Ovary (tissue), 9 donors: Measurements from ENCODE around the gene ZNF341. TPM values are rescaled to one million over a fixed set of nuclear protein-coding genes. Genes with fewer than 3 reads are reported as not detected.

Source experiments
- DNase-seq, 5 donors: peaks; one replicate each; pipeline ENCODE4 v3.0.0-alpha.2; 2019 to 2020
- H3K27ac ChIP-seq, 2 donors: fragments of 200-600 bp; one replicate each; pipeline versions ENCODE4 v1.5.1 to v1.8.0; 2019 to 2022
- H3K27me3 ChIP-seq: fragments of 200-600 bp; one replicate; pipeline ENCODE4 v1.8.0; 2022
- H3K36me3 ChIP-seq: fragments of 200-600 bp; sonication (generic); one replicate; pipeline ENCODE4 v1.5.1; 2019
- H3K4me1 ChIP-seq: one replicate; pipeline ENCODE4 v1.8.1; 2013; ENCODE audit warnings: mild to moderate bottlenecking, moderate library complexity; ENCODE audit not compliant: insufficient read depth
- H3K4me3 ChIP-seq: fragments of 200-600 bp; sonication (generic); one replicate; pipeline ENCODE4 v1.5.1; 2017
- H3K9me3 ChIP-seq, 2 donors: fragments of 200-600 bp in 1 of 2; sonication (generic) in 1 of 2; one replicate each; pipeline versions ENCODE4 v1.5.1 to v1.8.1; 2013 to 2019; ENCODE audit warnings: mild to moderate bottlenecking in 1 of 2, moderate library complexity in 1 of 2
- CTCF ChIP-seq, 3 donors: fragments of 450-650 bp in 2 of 3; fragments of 200-600 bp in 1 of 3; IDR thresholded peaks; one replicate each; pipeline versions ENCODE4 v1.5.1 to v1.8.0; 2016 to 2022; ENCODE audit warnings: antibody characterized with exemption in 3 of 3, mild to moderate bottlenecking in 1 of 3
- EP300 ChIP-seq: sonication (generic); formaldehyde crosslinking; IDR thresholded peaks from one replicate; pipeline ENCODE4 v1.6.1; 2017; ENCODE audit warnings: antibody characterized with exemption
- POLR2A ChIP-seq: fragments of 450-650 bp; IDR thresholded peaks from one replicate; pipeline ENCODE4 v1.6.1; 2017; ENCODE audit warnings: antibody characterized with exemption, mild to moderate bottlenecking, moderate library complexity
- WGBS, 3 donors: extraction: QIAGEN DNeasy Blood & Tissue Kit in 1 of 3; methylation state at CpG; one replicate each; pipeline versions ENCODE4 v1.1.5 to v1.1.7; 2013 to 2017; 5-methylcytosine and 5-hydroxymethylcytosine counted together
- intact Hi-C, 4 donors: fragments of 100-400 bp; cut with DNase I; formaldehyde crosslinking; loops; one replicate each; pipeline versions ENCODE4 v1.11.0 to v1.15.1; 2022 to 2023
- polyA plus RNA-seq, 2 donors: library from polyadenylated mRNA; stranded (reverse); fragments of 200-250 nt in 1 of 2; fragments of 350-450 nt in 1 of 2; fragmentation: Illumina TruSeq in 1 of 2; extraction: RNeasy Lipid Tissue Mini Kit (QIAGEN cat#74804) in 1 of 2; gene quantifications; one replicate each; pipeline ENCODE4 v1.2.3, GENCODE V29; 2013 to 2014
- total RNA-seq, 7 donors: library from RNA; depleted of rRNA in 2 of 7; stranded (reverse); fragments of >200 nt in 2 of 7; fragmentation: NEBNext Ultra II Directional in 3 of 7; extraction: Animal tissue kit (Norgen Biotek cat#: 25700) in 3 of 7; gene quantifications; one replicate each; pipeline versions ENCODE4 v1.1.0 to v1.2.4, GENCODE V29; 2016 to 2023
- donor health status: DM: no; HTN: no; CAD: no; lungs with moderate emphysema.
- donor health status: DM: no; HTN: no; CAD: no.
- donor health status: Bipolar disorder and iron deficiency.
- donor health status: DM: yes; HTN: yes; CAD: no.
- donor health status: DM: no; HTN: no; CAD: no.
- donor health status: DM: yes; HTN: yes; CAD: no.

Gene ZNF341
- total and polyA plus RNA-seq, 9 donors, result 1.2 to 3.8 (median 1.6) TPM

GRCh38 chr20:33707668-33708067 lies 24.1 kb upstream of the ZNF341 start:
- 85 to 89% (median 86%) methylated on average over 11 of the region's 11 CpGs for WGBS, 3 donors
- no peaks in the 10 kb centered on the region for H3K36me3 ChIP-seq

GRCh38 chr20:33709398-33709797 lies 22.4 kb upstream of the ZNF341 start:
- H3K27me3 ChIP-seq, result no peaks in the 10 kb centered on the region
- no peak overlapping the region for H3K27ac ChIP-seq
- no peaks in the 10 kb centered on the region for H3K9me3 ChIP-seq
- no peak for TF ChIP-seq EP300
- intact Hi-C loops, result no loop called here
- DNase-seq, result no peak
- H3K36me3 ChIP-seq, result no peaks in the 10 kb centered on the region
- no peak overlapping the region for H3K4me3 ChIP-seq
- 75 to 95% (median 79%) methylated on average over 2 of the region's 2 CpGs for WGBS, 3 donors
- H3K4me1 ChIP-seq, result no peaks in the 10 kb centered on the region

More at GRCh38 chr20:33707668-33708067, 24.1 kb upstream of the ZNF341 start:
- no peak for DNase-seq
- Histone ChIP-seq H3K4me3 (no peak overlapping the region), H3K4me1 (peaks cover 7% of the 10 kb centered on the region), H3K27me3 (no peaks in the 10 kb centered on the region), H3K27ac (no peak overlapping the region), H3K9me3 (no peaks in the 10 kb centered on the region)
- TF ChIP-seq EP300, result no peak
- TF ChIP-seq POLR2A, result no peak
- no peak for TF ChIP-seq CTCF (IDR thresholded peaks at IDR 0.05)
- intact Hi-C loops, result no loop called here

- TF ChIP-seq CTCF (IDR thresholded peaks at IDR 0.05) (no peak), EP300 (no peak), POLR2A (no peak)
- Histone ChIP-seq H3K9me3 (no peaks in the 10 kb centered on the region), H3K36me3 (no peaks in the 10 kb centered on the region), H3K4me1 (no peaks in the 10 kb centered on the region), H3K27me3 (no peaks in the 10 kb centered on the region), H3K4me3 (no peak overlapping the region), H3K27ac (no peak overlapping the region)
- DNase-seq, result no peak
- intact Hi-C loops, result no loop called here
- WGBS, 3 donors, result 78 to 85% (median 81%) methylated on average over 16 of the region's 16 CpGs
Observed at GRCh38 chr20:33709905-33710541, 21.8 kb upstream of the ZNF341 start.

- intact Hi-C loops, result no loop called here
- H3K36me3 ChIP-seq, result no peaks in the 10 kb centered on the region
Observed at GRCh38 chr20:33710681-33711445, 20.9 kb upstream of the ZNF341 start.

More at GRCh38 chr20:33710681-33711445, 20.9 kb upstream of the ZNF341 start:
- WGBS, 3 donors, result 60 to 66% (median 66%) methylated on average over 14 of the region's 14 CpGs
- H3K4me3 ChIP-seq, result no peak overlapping the region
- no peaks in the 10 kb centered on the region for H3K4me1 ChIP-seq
- no peak overlapping the region for H3K27ac ChIP-seq
- TF ChIP-seq EP300 (no peak), CTCF (IDR thresholded peaks at IDR 0.05) (no peak), POLR2A (no peak)
- DNase-seq, result no peak
- H3K9me3 ChIP-seq, result no peaks in the 10 kb centered on the region
- H3K27me3 ChIP-seq, result no peaks in the 10 kb centered on the region
